OCI-LY7 (cell line): ENCODE data around the gene LIPC. TPM values are rescaled to one million over a fixed set of nuclear protein-coding genes. Genes with fewer than 3 reads are reported as not detected.

ENCODE experiments used
- BruUV-seq: library from RNA; stranded (reverse); fragments of 400-500 nt; replicated peaks from 2 replicates; lab custom pipeline; 2021; lab: Mats Ljungman, UMichigan
- CTCF ChIA-PET: fragments of 300-600 bp; sonication (Branson Sonifier 250); formaldehyde crosslinking; loops from one replicate; lab custom pipeline; 2022; ENCODE audit warnings: antibody characterized with exemption; ENCODE audit not compliant: unreplicated experiment; lab: Charles Lee
- POLR2A ChIA-PET: fragments of 300-600 bp; sonication (Branson Sonifier 250); formaldehyde crosslinking; loops from one replicate; lab custom pipeline; 2022; ENCODE audit warnings: antibody characterized with exemption; lab: Charles Lee
- DNase-seq: peaks from one replicate; pipeline ENCODE4 v3.0.0-alpha.2; 2015; ENCODE audit warnings: low spot score
- H2AFZ ChIP-seq: fragments of 200-600 bp; sonication (generic), shearing (Covaris generic); 2 replicates; pipeline ENCODE4 v1.6.1; 2014; ENCODE audit warnings: mild to moderate bottlenecking, antibody characterized with exemption, low read length, moderate library complexity
- H3K27ac ChIP-seq: fragments of 200-600 bp; sonication (generic); 2 replicates; pipeline ENCODE4 v1.5.1; 2014; ENCODE audit warnings: mixed run types, low read depth, mild to moderate bottlenecking, moderate library complexity, low read length, inconsistent platforms; ENCODE audit not compliant: poor library complexity, severe bottlenecking
- H3K36me3 ChIP-seq: fragments of 200-600 bp; sonication (generic); 2 replicates; pipeline ENCODE4 v1.6.1; 2014; ENCODE audit warnings: mild to moderate bottlenecking, antibody characterized with exemption, low read length, moderate library complexity, mixed read lengths; ENCODE audit not compliant: insufficient read depth
- H3K4me1 ChIP-seq: fragments of 200-600 bp; sonication (generic); 2 replicates; pipeline ENCODE4 v1.5.1; 2014; ENCODE audit warnings: mild to moderate bottlenecking, low read length; ENCODE audit not compliant: insufficient read depth, poor library complexity, severe bottlenecking
- H3K4me2 ChIP-seq: fragments of 200-600 bp; sonication (generic); 2 replicates; pipeline ENCODE4 v1.6.1; 2014; ENCODE audit warnings: mild to moderate bottlenecking, low read length
- H3K4me3 ChIP-seq: fragments of 200-600 bp; sonication (generic); 2 replicates; pipeline ENCODE4 v1.5.1; 2014; ENCODE audit warnings: mild to moderate bottlenecking, low read depth, low read length; ENCODE audit not compliant: poor library complexity, severe bottlenecking
- H3K79me2 ChIP-seq: fragments of 200-600 bp; sonication (generic); 2 replicates; pipeline ENCODE4 v1.6.1; 2016; ENCODE audit warnings: low read depth, mild to moderate bottlenecking, low read length, moderate library complexity, mixed read lengths; ENCODE audit not compliant: insufficient read depth
- H3K9me2 ChIP-seq: fragments of 200-600 bp; sonication (generic); 2 replicates; pipeline ENCODE4 v1.6.1; 2016; ENCODE audit warnings: mild to moderate bottlenecking, low read length, mixed read lengths; ENCODE audit not compliant: insufficient read depth
- H3K9me3 ChIP-seq: fragments of 200-600 bp; sonication (generic); 2 replicates; pipeline ENCODE4 v1.6.1; 2014; ENCODE audit warnings: mild to moderate bottlenecking, mixed run types, low read length, mixed read lengths
- H4K20me1 ChIP-seq: fragments of 200-600 bp; sonication (generic); 2 replicates; pipeline ENCODE4 v1.6.1; 2014; ENCODE audit warnings: mild to moderate bottlenecking, antibody characterized with exemption, low read length, moderate library complexity, mixed read lengths; ENCODE audit not compliant: insufficient read depth
- EZH2phosphoT487 ChIP-seq: fragments of 200-600 bp; sonication (generic); IDR thresholded peaks from 2 replicates; pipeline ENCODE4 v1.6.1; 2018; ENCODE audit warnings: low read depth, borderline replicate concordance, mild to moderate bottlenecking, mixed run types, antibody characterized with exemption, low read length, moderate library complexity, mixed read lengths
- intact Hi-C: fragments of 100-400 bp; cut with micrococcal nuclease; formaldehyde crosslinking; loops from one replicate; pipeline ENCODE4 v1.10.0; 2022; ENCODE audit not compliant: unreplicated experiment
- total RNA-seq, 2 experiments: library from RNA; depleted of rRNA in 1 of 2; stranded (reverse); fragments of >200 nt in 1 of 2; shearing (Covaris generic) in 1 of 2; gene quantifications; 2 replicates each; pipeline ENCODE4 v1.2.3, GENCODE V29; 2014 to 2022
- TF ChIP-seq, protein P1 (sequence below): fragments of 200-600 bp; sonication (generic); conservative IDR thresholded peaks from 2 replicates; pipeline ENCODE4 v1.5.1; 2014; ENCODE audit warnings: mild to moderate bottlenecking, antibody characterized with exemption, low read length, moderate library complexity, mixed read lengths

Gene LIPC
- total RNA-seq, 2 experiments from 2014 or later: 0.50 TPM; not detected in 1

DNA sequence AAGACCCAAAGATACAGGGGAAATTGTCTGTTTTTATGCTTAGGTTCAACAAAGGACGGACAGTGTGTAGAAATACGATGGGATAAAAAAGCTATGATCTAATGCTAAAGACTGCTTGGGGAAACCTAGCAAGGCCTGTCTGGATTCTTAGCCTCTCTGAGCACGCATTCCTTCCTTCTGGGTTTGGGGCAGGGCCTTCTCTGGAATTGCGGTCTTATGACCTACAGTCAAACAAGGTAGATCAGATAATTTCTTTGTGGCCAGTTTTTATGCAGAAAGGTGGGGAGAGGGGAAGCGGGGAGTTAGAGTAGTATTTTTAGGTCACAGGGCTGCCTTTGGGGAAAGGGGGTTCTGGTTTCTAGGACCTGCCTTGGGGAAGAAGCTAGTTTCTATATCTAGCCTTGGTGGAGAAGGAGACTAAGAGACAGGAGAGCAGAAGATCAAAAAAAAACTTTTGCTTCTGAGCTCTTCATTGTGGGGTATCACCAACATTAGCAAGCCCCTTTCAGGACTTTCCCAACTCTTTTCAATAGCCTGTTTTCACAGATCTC, 39.1 kb upstream of the LIPC start:
- Histone ChIP-seq H3K27ac (no peak overlapping the region), H3K9me3 (no peaks in the 10 kb centered on the region), H3K9me2 (no peaks in the 10 kb centered on the region), H3K4me2 (no peak overlapping the region), H3K4me1 (no peaks in the 10 kb centered on the region), H4K20me1 (no peaks in the 10 kb centered on the region), H3K79me2 (no peaks in the 10 kb centered on the region), H2AFZ (no peak overlapping the region), H3K36me3 (no peaks in the 10 kb centered on the region), H3K4me3 (no peak overlapping the region)
- POLR2A ChIA-PET: interaction anchor here (1.1 kb wide), 1 partner anchor 19 kb away, joined by 3 read pairs; no protein-coding TSS in a partner anchor
- BruUV-seq: no TSS peak
- DNase-seq: no peak
- no peak for TF ChIP-seq EZH2phosphoT487
- TF ChIP-seq, protein P1, sequence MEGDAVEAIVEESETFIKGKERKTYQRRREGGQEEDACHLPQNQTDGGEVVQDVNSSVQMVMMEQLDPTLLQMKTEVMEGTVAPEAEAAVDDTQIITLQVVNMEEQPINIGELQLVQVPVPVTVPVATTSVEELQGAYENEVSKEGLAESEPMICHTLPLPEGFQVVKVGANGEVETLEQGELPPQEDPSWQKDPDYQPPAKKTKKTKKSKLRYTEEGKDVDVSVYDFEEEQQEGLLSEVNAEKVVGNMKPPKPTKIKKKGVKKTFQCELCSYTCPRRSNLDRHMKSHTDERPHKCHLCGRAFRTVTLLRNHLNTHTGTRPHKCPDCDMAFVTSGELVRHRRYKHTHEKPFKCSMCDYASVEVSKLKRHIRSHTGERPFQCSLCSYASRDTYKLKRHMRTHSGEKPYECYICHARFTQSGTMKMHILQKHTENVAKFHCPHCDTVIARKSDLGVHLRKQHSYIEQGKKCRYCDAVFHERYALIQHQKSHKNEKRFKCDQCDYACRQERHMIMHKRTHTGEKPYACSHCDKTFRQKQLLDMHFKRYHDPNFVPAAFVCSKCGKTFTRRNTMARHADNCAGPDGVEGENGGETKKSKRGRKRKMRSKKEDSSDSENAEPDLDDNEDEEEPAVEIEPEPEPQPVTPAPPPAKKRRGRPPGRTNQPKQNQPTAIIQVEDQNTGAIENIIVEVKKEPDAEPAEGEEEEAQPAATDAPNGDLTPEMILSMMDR: no peak
- CTCF ChIA-PET: no interaction called here
- intact Hi-C loops: no loop called here

DNA sequence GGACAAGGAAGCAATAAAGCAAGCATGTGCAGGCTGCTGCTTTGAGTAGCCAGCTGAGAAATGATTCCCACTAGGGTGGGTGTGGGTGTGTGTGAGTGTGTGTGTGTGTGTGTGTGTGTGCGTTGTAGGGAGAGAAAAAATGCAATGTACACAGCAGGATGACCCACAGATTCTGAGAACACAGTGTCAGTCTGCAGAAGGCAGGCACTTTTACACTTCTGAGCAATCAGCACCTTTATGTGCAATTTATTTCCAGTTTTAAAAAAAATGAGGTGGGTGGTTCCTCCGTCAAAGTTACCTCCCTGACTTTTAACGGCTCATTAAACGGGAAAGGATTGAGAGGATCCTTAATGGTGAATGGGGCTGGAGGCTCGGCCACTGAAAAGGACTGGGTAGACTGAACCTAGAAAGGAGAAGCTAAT, 38.5 kb upstream of the LIPC start:
- TF ChIP-seq, protein P1: no peak
- TF ChIP-seq EZH2phosphoT487: no peak
- Histone ChIP-seq H2AFZ (no peak overlapping the region), H4K20me1 (no peaks in the 10 kb centered on the region), H3K27ac (no peak overlapping the region), H3K4me3 (no peak overlapping the region), H3K36me3 (no peaks in the 10 kb centered on the region), H3K9me2 (no peaks in the 10 kb centered on the region), H3K9me3 (no peaks in the 10 kb centered on the region), H3K4me2 (no peak overlapping the region), H3K79me2 (no peaks in the 10 kb centered on the region), H3K4me1 (no peaks in the 10 kb centered on the region)
- no peak for DNase-seq
- intact Hi-C loops: no loop called here
- BruUV-seq: no TSS peak
- CTCF ChIA-PET: no interaction called here
- POLR2A ChIA-PET: interaction anchor here (1.1 kb wide), 1 partner anchor 20 kb away, joined by 3 read pairs; no protein-coding TSS in a partner anchor

DNA sequence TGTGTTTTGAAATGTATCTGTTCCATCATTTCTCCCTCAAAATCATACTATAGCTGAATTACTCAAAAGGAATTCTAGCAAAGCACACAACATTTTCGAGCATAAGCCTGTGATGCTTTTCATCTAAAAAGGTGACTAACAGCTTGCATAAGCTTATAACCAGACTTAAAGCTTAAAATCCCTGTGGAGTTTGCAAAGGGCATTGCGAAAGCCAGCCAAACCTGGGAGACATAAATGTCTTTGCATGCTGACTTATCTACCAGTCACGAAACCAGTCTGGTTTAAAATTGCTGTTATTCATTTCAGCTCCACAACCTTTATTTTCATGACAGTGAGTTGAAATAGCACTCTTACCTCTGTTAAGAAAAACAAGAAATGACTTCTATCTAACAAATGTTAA, 35.6 kb upstream of the LIPC start:
- H3K9me2 ChIP-seq: no peaks in the 10 kb centered on the region
- no peaks in the 10 kb centered on the region for H4K20me1 ChIP-seq
- H3K4me3 ChIP-seq: no peak overlapping the region
- H3K36me3 ChIP-seq: no peaks in the 10 kb centered on the region
- H3K79me2 ChIP-seq: no peaks in the 10 kb centered on the region
- no peak overlapping the region for H2AFZ ChIP-seq
- no TSS peak for BruUV-seq
- TF ChIP-seq, protein P1: no peak
- no peak for TF ChIP-seq EZH2phosphoT487
- DNase-seq: no peak
- no peak overlapping the region for H3K27ac ChIP-seq
- ChIA-PET CTCF (no interaction called here), POLR2A (no interaction called here)
- no peaks in the 10 kb centered on the region for H3K4me1 ChIP-seq
- H3K9me3 ChIP-seq: no peaks in the 10 kb centered on the region
- intact Hi-C loops: no loop called here
- no peak overlapping the region for H3K4me2 ChIP-seq
